DMS 273 treated with DMSO at 0.1 percent for 48 hours (cell line): ENCODE results near the gene RAMP3.

Source experiments
- DNase-seq: peaks from one replicate; lab custom pipeline; 2025; lab: John Stamatoyannopoulos, UW

The RAMP3 gene

DNA sequence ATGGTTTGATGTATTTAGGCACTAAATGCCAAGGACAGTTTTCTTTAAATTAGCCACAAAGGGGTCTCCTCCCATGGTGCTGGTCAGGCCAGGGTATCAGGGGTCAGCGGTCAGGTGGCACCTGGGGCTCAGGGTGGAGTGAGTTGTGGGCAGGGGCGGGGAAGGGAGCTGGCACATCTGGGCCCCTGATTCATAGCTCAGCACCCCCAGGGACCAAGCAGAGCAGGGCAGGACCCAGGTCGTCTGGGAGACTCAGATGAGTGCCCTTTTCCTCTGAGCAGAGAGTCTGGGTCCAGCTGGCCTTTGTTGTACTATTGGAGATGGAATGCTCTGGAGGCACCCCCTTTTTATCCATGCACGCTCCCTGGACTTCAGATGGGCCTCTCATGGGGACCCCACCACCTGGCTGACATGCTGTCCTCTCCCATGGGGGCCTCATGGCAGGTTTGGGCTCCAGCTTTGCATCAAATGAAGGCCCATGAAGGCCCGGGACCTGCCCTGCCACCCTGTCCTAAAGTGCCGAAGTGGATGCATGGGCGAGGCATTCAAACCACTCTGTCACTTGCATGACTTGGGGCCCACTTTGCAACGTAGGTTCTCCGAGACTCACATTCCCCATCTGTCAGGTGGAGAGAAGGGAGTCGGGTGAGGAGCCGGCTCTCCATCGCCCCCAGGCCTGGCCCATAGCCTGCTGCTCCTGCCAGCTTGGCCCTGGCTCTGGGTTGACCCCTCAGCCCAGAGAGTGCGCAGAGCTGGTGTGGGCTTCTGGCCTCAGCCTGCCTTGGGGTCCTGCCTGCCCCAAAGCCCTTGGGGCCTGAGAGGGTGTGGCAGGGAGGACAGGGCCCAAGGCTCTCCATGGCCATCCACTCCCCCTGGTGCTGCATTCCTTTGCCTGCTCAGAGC is 66.4 kb downstream of the RAMP3 start:
- DNase-seq = no peak

DNA sequence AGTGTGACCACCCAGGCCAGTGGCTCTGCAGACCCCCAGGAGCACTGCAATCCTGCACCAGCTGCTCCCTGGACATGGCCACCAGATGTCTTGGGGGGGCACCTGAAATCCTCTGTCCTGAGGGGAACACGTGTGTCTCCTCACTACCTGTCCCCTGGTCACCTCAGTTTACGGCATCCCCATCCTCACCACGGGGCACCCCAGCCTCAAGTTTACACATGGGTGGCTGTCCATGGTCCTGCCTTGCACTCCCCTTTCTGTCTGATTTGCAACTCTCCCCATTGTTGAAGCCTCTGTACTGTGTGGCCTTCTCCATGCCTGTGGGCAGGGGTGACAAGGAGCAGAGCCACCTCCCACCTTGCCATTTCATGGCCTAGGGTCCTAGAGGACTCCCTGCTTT is 67.2 kb downstream of the RAMP3 start:
- DNase-seq = no peak

DNA sequence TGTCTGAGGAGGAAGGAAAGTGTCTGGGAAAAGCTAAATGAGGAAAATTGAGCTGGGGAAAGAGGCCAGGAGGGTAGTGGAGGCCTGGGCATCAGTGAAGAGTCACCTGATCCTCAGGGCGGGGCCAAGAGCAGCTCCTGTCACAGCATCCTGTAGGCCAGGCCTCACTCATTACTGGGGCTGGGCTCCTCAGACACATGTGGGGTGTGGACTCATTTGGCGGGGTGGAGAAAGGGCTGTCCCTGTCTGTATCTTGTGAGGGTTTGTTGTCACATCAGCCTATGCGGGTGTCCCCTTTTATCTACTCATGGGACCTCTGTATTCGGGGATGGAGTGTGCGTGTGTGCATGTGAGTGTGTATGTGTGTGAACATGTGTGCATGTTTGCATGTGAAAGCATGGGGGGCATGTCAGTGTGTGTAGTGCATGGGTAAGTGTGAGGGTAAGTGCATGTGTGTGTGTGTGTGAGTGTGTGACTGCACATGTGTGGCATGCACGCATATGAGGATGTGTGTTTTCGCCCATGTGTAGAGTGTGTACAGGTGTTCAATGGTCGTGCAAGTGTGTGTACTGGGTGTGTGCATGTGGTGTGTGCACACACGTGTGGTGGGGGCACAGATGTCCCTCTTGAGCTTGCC is 67.8 kb downstream of the RAMP3 start:
- DNase-seq = no peak

DNA sequence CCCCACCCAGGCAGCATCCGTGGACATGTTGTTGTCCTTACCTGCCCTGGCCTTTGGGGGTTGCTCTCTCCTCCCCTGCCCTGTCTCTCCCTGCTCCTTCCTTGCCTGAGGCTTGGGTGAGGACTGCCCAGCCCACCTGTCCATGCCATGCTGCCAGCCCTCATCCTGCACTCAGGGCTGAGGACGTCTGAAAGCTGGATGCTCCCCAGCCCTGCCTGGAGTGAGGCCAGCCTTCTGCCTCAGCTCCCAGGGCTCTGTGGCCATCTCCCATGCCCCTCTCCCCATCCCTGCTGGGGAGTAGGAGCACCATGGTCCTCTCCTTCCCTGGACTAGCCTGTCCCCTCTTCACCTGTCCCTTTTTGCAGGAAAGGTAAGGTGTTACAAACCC is 68.4 kb downstream of the RAMP3 start:
- DNase-seq = no peak

DNA sequence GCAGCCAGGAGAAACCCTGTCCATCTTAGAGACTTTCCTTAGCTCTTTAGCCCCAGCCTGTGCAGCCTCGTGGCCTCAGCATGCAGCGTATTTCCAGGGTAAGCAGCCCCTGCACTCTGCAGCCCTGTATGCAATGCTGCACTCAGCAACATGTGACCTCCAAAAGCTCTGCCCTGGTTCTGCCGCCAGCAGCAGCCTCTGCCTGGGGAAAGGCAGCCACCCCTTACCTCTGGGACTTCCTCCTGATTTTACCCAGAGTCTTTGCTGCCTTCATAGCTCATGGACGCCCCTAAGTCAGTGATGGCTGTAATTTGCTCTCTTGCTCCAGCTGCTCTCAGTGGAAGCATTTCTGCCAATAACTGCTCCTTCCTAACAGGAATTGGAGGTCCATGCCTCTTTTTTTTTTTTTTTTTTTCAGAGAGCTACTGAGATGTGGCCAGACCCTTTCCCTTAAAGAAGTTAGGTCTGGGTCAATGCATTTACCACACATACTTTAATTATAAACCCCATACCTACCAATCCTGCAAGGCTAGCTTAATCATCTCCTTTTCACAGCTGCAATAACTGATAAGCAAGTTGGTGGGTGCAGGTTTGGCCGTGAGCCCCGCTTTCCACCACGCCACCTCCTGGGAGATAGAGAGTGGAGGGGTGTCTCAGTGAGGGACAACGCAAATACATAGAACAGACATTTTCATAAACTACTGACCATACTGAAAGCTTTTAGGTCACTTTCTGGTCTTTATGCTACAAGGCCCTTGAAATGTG is 71.7 kb downstream of the RAMP3 start:
- no peak for DNase-seq

DNA sequence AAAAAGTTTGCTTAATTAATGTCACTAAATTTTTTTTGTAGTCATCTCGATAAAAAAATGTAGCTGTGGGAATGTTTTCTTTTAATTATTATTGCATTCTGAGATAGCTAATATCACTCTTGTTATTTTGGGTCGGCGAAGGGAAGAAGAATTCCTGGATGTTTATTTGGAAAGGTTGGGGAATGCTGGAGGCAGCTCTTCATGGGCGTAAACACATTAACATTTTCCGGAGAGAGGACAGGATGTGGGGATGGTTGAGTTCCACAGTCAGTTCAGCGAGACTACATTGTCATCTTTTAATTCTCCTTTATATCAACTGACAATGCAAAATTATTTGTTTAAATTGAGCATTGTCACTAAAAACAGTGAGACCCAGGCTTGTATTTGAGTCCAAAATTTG is 72.5 kb downstream of the RAMP3 start:
- no peak for DNase-seq

DNA sequence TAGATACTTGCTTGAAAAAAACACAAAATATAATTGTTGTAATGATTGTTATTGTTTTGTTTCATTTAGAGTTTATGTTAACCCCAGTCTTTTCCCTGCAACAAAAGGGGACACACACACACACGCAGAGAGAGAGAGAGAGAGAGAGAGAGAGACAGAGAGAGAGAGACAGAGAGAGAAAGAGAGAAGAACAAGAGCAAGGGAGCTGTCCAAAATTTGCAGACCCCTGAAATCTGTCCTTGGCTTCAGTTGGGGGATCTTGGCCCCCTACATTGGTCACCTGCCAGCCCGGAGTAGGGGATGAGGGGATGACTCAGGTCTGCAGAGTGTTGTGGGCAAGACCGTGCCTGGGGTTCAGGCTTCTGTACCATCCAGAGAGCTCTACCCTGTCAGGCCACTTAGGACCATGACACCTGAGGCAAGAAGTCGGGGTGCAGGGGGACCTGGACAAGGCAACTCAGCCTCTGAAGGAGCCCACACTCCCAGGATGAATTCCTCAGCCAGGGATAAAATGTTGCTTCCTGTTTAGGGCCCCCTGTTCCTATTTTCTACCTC is 73.1 kb downstream of the RAMP3 start:
- no peak for DNase-seq

DNA sequence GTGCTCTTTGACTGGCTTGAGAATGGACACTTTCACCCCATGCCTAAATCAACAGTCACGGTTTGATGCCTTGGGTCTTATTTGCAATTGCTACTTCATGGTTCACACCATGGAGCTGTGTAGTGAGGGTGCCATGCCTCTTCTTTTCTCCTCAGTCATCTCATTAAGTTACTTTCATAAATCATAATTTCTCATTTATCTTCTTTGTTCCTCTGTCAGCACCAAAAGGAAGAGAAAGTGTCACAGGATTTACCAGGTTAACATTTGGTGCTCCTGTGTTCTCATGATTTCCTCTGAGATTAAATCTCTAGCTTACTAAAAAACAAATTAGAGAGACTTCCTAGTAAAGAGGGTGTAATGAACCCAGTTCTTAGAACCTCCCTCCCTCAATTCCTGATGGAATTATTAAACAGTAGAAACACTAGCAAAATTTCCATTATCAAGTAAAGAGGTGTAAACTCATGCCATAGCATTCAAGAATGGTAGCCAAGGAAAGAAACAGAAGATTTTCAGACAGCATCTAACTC is 75.7 kb downstream of the RAMP3 start:
- DNase-seq = no peak
